HG03571 (cell line): Measurements from ENCODE around the gene HAGH.

Source experiments
- ATAC-seq: cut with Tn5 transposase; IDR thresholded peaks from one replicate; pipeline ENCODE4 v1.9.1; 2021; ENCODE audit not compliant: unreplicated experiment

Gene HAGH

GRCh38 chr16:1832838-1833454 lies 6.3 kb upstream of the HAGH start:
- ATAC-seq = no peak

GRCh38 chr16:1831186-1832075 lies 4.8 kb upstream of the HAGH start:
- ATAC-seq = no peak

GRCh38 chr16:1830213-1830612 lies 3.6 kb upstream of the HAGH start:
- ATAC-seq = no peak

GRCh38 chr16:1828645-1829410 lies 2.2 kb upstream of the HAGH start:
- no peak for ATAC-seq

GRCh38 chr16:1825864-1826690 lies 548 bp downstream of the HAGH start:
- ATAC-seq = peak; percentile 40

GRCh38 chr16:1825381-1825863 lies 1.2 kb downstream of the HAGH start:
- ATAC-seq = no peak

GRCh38 chr16:1823821-1824220 lies 2.8 kb downstream of the HAGH start:
- no peak for ATAC-seq

- ATAC-seq = no peak
Observed at GRCh38 chr16:1822801-1823200, 3.8 kb downstream of the HAGH start.

GRCh38 chr16:1821861-1822611 lies 4.6 kb downstream of the HAGH start:
- ATAC-seq = no peak

GRCh38 chr16:1820946-1821290 lies 5.7 kb downstream of the HAGH start:
- ATAC-seq = no peak

- ATAC-seq = no peak
Observed at GRCh38 chr16:1820096-1820945, 6.3 kb downstream of the HAGH start.

GRCh38 chr16:1819611-1820010 lies 7.0 kb downstream of the HAGH start:
- ATAC-seq = no peak

GRCh38 chr16:1818873-1819525 lies 7.6 kb downstream of the HAGH start:
- ATAC-seq = no peak

GRCh38 chr16:1818204-1818872 lies 8.3 kb downstream of the HAGH start:
- ATAC-seq = no peak

- no peak for ATAC-seq
Observed at GRCh38 chr16:1817716-1818115, 8.9 kb downstream of the HAGH start.

- no peak for ATAC-seq
Observed at GRCh38 chr16:1817276-1817589, 9.4 kb downstream of the HAGH start.

- no peak for ATAC-seq
Observed at GRCh38 chr16:1816396-1817275, 10.0 kb downstream of the HAGH start.
